ENCODE measurements around the gene NRF1.
"Not testable (repeated sequence)": the region's sequence is repeated elsewhere in the genome, so short reads cannot be mapped to it uniquely, and the experiment has no call there.

The NRF1 gene

GRCh38 chr7:129607471-129608120 is 3.9 kb upstream of the NRF1 start:
- DNase-seq (ENCODE audit: low read depth in 2 of 2) = no peak

GRCh38 chr7:129609666-129610065 is 1.9 kb upstream of the NRF1 start:
- DNase-seq (ENCODE audit: low read depth in 2 of 2) = no peak

- no peak for DNase-seq (ENCODE audit: low read depth in 2 of 2)
These were observed 743 bp upstream of the NRF1 start for GRCh38 chr7:129610709-129611245.

GRCh38 chr7:129612112-129613015 is 844 bp downstream of the NRF1 start:
- DNase-seq (ENCODE audit: low read depth in 2 of 2) = no peak

DNA sequence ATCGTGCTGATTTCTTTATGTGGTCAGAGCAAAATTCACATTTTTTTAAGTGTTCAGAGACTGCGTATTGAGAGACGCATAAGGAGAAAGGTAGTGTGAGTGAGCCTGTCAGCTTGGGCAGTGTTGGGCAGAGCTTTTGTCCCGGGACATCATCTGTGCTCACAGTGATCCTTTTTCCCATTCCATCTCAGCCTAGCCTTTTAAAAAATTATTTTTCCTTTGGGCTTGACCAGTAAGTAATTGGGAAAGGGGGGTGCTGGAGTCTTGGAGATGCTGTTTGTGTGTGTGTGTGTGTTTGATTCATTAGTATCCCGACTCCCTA is 1.5 kb downstream of the NRF1 start:
- DNase-seq (ENCODE audit: low read depth in 2 of 2) = no peak

DNA sequence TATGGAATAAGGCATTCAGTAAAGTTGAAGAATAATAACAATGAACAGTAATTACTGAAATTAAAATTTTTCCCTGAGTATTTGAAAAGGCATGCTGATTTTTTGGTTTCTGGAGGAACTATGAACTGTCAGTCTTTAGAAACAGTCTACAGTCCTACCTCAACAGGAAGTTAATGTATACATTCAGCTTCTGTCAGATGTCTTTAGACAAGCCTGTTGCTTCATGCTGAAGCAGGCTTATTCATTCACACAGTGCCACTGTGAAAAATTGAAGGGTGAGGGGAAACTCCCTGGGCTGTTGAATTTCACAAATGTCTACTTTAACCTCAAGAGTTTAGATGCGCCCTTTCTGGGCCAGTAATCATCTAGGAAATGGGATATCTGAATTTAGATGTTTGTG is 3.5 kb downstream of the NRF1 start:
- DNase-seq (ENCODE audit: low read depth in 2 of 2) = no peak

DNA sequence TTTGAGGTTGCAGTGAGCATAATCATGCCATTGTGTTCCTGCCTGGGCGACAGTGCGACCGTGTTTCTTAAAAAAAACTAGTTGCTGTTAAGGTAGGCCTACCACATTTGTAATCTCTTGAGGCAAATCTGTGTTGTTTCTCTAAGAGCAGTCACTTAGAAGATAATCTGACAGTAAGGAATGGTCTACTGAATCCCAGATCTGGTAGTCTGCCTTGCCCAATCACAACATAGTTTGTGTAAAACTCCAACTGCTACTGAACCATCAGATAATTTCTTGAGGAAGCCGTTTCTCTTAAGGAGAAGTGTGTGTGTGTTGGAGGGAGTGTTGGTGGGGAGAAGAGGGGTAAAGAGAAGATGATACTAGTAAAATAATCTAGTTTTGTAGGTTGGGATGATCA is 5.0 kb downstream of the NRF1 start:
- DNase-seq (ENCODE audit: low read depth in 2 of 2) = no peak

GRCh38 chr7:129617178-129617577 is 5.7 kb downstream of the NRF1 start:
- no peak for DNase-seq (ENCODE audit: low read depth in 2 of 2)

- no peak for DNase-seq (ENCODE audit: low read depth in 2 of 2)
These were observed 6.1 kb downstream of the NRF1 start for GRCh38 chr7:129617652-129618051.

DNA sequence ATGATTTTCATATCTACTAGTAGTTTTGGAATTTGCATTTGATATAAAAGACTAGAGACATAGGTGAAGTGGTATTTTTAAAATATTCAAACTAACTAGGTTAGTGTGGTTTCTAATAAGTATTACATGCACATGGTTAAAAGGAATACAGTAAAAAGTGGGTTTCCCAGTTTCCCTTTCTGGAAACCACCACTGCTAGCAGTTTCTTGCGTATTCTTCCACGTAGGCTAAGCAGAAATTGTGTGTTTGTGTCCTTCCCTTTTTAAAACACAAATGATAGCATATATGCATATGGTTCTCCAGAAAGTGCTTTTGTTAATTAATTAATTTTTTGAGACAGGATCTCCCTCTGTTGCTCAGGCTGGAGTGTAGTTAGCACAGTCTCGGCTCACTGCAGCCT is 15.4 kb downstream of the NRF1 start:
- no peak for DNase-seq (ENCODE audit: low read depth in 2 of 2)

DNA sequence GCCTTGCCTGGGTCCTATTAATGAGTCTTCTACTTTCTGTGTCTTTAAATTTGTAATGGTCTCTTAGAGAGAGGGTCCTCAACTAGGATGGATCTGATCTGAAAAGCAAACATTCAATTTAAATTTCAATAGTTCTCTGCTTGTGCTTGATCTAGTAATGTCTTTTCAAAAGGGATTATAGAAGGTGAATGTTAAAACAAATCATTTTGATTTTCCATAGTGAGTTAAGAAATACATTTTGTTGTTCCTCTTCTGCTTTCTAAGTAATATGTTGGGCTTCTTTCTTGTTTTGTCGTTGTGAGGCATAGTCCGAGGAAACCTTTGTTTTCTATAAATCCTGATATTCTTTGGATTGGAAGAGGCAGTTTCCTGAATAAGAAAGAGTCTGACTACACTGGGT is 18.8 kb downstream of the NRF1 start:
- DNase-seq (ENCODE audit: low read depth in 2 of 2) = no peak

DNA sequence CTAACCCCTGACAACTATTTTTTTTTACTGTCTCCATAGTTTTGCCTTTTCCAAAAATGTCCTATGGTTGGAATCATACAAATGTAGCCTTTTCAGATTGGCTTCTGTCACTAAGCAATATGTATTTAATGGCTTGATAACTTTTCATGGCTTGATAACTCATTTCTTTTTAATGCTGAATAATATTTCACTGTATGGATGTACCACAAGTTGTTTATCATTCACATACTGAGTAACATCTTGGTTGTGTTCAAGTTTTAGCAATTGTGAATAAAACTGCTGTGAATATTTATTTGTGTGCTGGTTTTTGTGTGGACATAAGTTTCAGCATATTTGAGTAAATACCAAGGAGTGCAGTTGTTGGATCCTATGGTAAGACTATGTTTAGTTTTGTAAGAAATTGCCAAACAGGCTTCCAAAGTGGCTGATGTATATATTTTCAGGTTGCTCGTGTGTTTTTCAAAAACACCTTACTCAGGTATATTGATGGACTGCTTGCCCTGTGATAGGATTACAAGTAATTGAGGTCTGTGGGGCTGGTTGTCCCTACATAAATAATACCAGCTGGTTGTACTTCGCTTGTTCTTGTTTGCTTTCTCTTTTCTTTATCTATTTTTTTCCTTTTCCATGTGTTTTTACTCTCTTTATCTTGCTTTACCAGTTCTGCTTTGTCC is 23.0 kb downstream of the NRF1 start:
- DNase-seq (ENCODE audit: low read depth in 2 of 2) = no peak

DNA sequence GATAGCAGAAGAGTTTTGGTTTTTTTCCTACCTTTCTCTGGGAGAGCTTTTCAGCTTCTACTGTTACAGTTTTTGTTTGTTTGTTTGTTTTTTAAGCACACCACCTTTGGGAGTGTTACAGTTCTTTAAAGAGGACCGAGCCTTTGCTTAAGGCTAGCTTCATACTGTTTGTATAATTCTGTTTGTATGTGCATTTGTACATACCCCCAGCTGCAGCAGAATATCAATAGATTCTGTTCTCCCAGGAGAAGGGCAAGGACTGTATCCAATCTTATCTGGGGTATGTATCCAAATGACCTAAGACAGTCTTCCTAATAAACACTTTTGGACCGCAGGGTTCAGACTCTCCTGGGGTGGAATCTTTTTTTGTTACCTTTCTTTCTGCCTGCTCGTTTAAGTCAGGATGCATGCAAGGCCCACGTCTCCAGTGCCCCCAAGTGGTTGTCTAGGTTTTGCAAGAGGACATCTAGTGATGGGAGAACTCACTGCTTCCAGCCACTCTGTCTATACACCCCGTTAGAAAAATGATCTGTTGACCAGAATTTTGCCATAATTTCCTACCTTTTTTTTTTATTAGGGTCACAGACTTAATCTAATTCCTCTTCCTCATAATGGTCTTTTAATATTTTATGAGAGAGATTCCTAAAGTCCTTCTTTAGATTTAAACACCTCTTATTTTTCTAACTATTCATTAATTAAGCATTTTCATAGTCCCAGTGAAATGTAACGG is 23.9 kb downstream of the NRF1 start:
- peak; percentile 42 to 46 for DNase-seq (ENCODE audit: low read depth in 2 of 2)

DNA sequence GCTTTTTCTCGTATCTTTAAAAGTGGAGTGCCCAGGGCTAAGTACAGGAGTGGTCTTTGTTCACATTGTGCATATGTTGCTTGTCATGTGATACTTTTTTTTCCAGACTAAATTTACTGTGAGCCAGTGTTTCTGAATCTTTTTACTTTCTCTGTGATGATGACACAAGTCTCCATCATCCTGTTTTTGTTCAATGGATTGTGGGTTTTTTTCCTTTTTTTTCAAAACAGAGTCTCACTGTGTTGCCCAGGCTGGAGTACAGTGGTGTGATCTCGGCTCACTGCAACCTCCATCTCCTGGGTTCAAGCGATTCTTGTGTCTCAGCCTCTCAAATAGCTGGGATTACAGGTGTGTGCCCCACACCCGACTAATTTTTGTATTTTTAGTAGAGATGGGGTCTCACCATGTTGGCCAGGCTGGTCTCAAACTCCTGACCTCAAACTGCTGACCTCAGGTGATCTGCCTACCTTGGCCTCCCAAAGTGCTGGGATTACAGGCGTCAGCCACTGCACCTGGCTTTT is 24.6 kb downstream of the NRF1 start:
- not testable (repeated sequence) for DNase-seq (ENCODE audit: low read depth in 2 of 2)

DNA sequence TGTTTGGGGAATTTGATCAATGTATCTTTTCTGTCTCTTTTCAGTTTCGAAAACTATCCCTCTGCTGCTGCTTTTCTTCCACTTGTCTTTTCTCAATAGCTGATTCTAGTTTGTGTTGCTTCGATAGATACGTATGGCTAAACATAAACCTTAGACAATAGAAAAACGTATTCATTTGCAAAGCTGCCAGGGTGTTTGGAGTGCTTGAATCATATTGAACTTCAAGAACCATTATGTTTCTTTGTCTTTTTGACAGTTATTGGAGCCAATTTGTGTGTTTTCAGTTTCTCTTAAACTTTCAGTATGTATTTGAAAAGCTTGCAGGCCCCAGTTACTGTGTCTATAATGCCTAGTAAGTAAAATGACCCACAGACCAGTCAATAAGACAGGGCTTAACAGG is 25.1 kb downstream of the NRF1 start:
- no peak for DNase-seq (ENCODE audit: low read depth in 2 of 2)

DNA sequence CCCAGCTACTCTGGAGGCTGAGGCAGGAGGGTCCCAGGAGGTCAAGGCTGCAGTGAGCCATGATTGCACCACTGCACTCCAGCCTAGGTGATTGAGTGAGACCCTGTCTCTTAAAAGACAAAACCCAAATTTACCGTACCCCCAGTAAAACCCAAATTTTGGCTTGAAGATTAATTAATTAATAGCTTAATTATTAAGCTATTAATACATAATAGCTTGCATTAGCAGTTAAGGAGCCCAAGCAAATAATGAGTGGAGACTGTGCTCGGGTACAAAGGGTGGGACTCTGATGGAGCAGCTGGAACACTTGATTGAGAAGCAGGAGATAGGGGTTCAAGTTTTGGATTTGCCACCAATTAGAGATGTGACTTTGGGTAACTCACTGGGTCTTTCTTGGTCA is 28.9 kb downstream of the NRF1 start:
- no peak for DNase-seq (ENCODE audit: low read depth in 2 of 2)

GRCh38 chr7:129642871-129643549 is 31.5 kb downstream of the NRF1 start:
- no peak for DNase-seq (ENCODE audit: low read depth in 2 of 2)

GRCh38 chr7:129643550-129644170 is 32.1 kb downstream of the NRF1 start:
- no peak for DNase-seq (ENCODE audit: low read depth in 2 of 2)

GRCh38 chr7:129644634-129645230 is 33.2 kb downstream of the NRF1 start:
- no peak for DNase-seq (ENCODE audit: low read depth in 2 of 2)

- no peak for DNase-seq (ENCODE audit: low read depth in 2 of 2)
These were observed 35.0 kb downstream of the NRF1 start for GRCh38 chr7:129646369-129647021.

Data from stimulated activated CD4-positive, alpha-beta T cell treated with anti-CD3 and anti-CD28 coated beads, Interleukin-1b, Interleukin-23, amount 100 ng/mL, for 4 hours (primary cell).